HCEC 1CT (cell line): ENCODE data around the gene PCK2.
A peak's percentile ranks its signal among the peaks of the same experiment; 100 is the strongest.
"Not testable (repeated sequence)": the region's sequence is repeated elsewhere in the genome, so short reads cannot be mapped to it uniquely, and the experiment has no call there.

ENCODE experiments used
- DNase-seq: peaks from one replicate; pipeline ENCODE4 v3.0.0-alpha.2; 2017

The PCK2 gene

GRCh38 chr14:24093901-24094840 is at the start of gene PCK2:
TSS of gene PCK2 (plus strand) at chr14:24094311. CDS start at chr14:24094406, 95 bp downstream.
- peak; percentile 90 for DNase-seq

- DNase-seq: not testable (repeated sequence)
Measured at GRCh38 chr14:24049002-24049401, 45.1 kb upstream of the PCK2 start.

GRCh38 chr14:24050753-24051152 is 43.4 kb upstream of the PCK2 start:
- not testable (repeated sequence) for DNase-seq

GRCh38 chr14:24051176-24051788 is 42.8 kb upstream of the PCK2 start:
- DNase-seq: no peak

- peak; percentile 18 for DNase-seq
Measured at GRCh38 chr14:24051789-24052655, 42.1 kb upstream of the PCK2 start, which contains the start of gene CARMIL3. TSS of gene CARMIL3 (plus strand) at chr14:24052009. CDS start at chr14:24052154, 145 bp downstream.

- DNase-seq: no peak
Measured at GRCh38 chr14:24052656-24053547, 41.2 kb upstream of the PCK2 start.

GRCh38 chr14:24053548-24054323 is 40.4 kb upstream of the PCK2 start:
- DNase-seq: no peak

GRCh38 chr14:24054324-24054641 is 39.8 kb upstream of the PCK2 start:
- DNase-seq: no peak

- no peak for DNase-seq
Measured at GRCh38 chr14:24054646-24055045, 39.5 kb upstream of the PCK2 start.

GRCh38 chr14:24055971-24056799 is 37.9 kb upstream of the PCK2 start:
- no peak for DNase-seq

GRCh38 chr14:24056800-24057184 is 37.3 kb upstream of the PCK2 start:
- DNase-seq: no peak

- no peak for DNase-seq
Measured at GRCh38 chr14:24057271-24057670, 36.8 kb upstream of the PCK2 start.

GRCh38 chr14:24057867-24058259 is 36.2 kb upstream of the PCK2 start:
- DNase-seq: no peak

GRCh38 chr14:24058260-24058950 is 35.7 kb upstream of the PCK2 start:
- DNase-seq: peak; percentile 49

- DNase-seq: no peak
Measured at GRCh38 chr14:24058951-24059475, 35.1 kb upstream of the PCK2 start.

GRCh38 chr14:24059841-24060388 is 34.2 kb upstream of the PCK2 start:
- DNase-seq: no peak

- no peak for DNase-seq
Measured at GRCh38 chr14:24060443-24060842, 33.7 kb upstream of the PCK2 start.

GRCh38 chr14:24060984-24061913 is 32.9 kb upstream of the PCK2 start:
- no peak for DNase-seq
